Left renal cortex interstitium (tissue), 4 donors: ENCODE results near the gene DPYSL4. TPM values are rescaled to one million over a fixed set of nuclear protein-coding genes. Genes with fewer than 3 reads are reported as not detected.

ENCODE experiments used
- DNase-seq, 4 donors: peaks; one replicate each; pipeline ENCODE4 v3.0.0-alpha.2; 2013; ENCODE audit warnings: low read depth in 4 of 4, low spot score in 2 of 4, missing footprints in 1 of 4
- polyA plus RNA-seq, 4 donors: library from polyadenylated mRNA; unstranded; fragments of 120-200 nt; gene quantifications; one replicate each; pipeline ENCODE4 v1.2.1, GENCODE V29; 2013; ENCODE audit not compliant: insufficient read length in 4 of 4

Gene DPYSL4
- polyA plus RNA-seq, 4 donors, result 14.2 to 22.3 (median 21.4) TPM

DNA sequence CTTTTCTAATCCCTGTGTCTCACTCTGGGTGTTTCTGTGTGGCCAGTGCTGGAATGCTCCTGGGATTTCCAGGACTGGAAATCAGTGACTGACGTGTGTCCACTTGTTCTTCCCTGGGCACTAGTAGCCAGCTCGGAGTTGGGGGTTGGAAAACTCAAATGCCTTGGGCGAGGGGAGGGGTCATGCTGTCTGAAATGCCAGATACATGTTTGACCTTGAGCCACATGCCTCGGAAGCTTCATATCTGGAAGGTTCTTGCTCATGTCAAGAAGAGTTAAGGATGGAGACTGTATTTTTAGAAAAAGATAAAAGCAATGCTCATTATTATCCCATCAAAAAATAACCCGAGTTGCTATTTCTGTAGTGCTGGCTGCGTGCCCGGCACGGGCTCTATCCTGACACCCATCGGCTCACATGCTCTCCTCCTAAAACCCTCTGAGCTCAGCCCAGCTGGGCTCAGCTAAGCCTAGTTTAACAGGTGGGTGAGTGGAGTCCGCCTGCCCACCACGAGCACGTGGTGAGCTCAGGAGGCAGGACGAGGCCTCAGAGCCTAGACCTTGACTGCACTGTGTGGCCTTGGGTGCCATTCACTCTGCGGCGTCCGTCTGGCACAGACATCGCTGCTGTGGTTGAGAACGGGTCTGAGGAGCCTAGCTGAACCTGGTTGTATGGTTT, 6.4 kb downstream of the DPYSL4 start:
- DNase-seq, result no peak

- no peak for DNase-seq
Observed at GRCh38 chr10:132193907-132194552, 7.3 kb downstream of the DPYSL4 start.

GRCh38 chr10:132194726-132195125, 8.0 kb downstream of the DPYSL4 start:
- DNase-seq, result no peak

DNA sequence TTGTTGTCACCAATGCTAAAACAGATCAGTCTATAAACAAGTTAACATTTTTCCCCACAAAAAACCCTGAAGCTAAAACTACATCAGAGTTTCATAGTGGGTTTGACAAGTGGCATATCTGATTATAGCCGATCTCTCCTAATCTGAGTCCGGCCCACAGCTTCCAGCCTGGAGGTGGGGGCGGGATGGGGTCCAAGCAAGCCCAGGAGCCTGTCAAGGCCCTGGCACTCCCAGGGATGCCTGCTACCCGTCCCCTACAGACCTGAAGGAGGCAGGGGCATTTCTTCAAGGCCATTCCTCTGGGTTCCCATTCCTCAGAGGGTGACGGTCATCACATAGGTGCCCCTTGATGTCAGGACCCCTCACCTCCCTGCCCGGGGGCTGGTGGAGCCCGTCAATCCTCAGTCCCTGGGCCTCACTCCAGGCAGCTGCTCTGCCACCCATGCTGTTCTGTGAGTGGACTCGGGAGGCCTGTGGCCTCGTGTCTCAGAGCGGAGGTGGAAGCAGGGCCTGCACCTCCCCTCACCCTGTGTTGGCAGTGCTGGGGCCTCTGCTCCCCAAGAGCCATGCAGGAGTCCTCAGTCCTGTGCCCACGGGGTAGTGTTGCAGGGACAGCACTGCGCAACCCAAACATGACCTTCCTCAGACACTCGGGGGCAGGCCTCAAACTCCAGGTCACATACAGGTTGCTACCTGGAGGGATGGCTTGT, 8.8 kb downstream of the DPYSL4 start:
- no peak for DNase-seq

- no peak for DNase-seq
Observed at GRCh38 chr10:132196178-132197113, 9.7 kb downstream of the DPYSL4 start.

- DNase-seq, result no peak
Observed at GRCh38 chr10:132197271-132198067, 10.7 kb downstream of the DPYSL4 start.

GRCh38 chr10:132198068-132198370, 11.3 kb downstream of the DPYSL4 start:
- DNase-seq, result no peak

DNA sequence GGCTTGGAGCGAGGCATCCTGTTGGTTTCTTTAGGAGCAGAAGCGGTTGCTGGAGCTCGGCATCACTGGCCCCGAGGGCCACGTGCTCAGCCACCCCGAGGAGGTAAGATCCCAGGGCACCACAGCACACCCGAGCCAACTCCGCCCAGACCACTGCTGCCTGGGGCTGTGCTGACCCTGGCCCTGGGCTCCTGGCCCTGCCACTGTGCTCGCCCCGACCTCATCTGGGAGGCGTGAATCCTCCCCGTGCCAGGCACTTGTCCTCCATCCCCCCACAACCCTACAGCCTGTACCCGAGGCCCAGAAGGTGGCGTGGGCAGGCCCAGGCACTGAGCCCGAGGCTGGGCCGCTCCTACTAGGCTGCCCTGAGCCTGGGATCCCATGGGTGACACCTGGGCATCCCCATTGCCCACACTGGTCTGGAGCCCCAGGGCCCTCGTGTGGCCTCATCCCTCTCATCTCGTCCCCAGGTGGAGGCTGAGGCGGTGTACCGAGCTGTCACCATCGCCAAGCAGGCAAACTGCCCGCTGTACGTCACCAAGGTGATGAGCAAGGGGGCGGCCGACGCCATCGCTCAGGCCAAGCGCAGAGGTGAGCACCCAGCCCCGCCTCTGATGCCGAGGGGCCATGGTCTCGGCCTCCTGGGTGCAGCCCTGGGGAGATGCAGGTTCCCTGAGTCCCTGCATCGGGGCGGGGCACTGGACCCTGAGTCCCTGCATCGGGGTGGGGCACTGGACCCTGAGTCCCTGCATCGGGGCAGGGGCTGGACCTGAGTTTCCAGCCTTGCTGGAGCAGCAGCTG, 11.8 kb downstream of the DPYSL4 start:
- DNase-seq, result no peak

- DNase-seq, result no peak
Observed at GRCh38 chr10:132199268-132199853, 12.6 kb downstream of the DPYSL4 start.

- no peak for DNase-seq
Observed at GRCh38 chr10:132199854-132200311, 13.1 kb downstream of the DPYSL4 start.

DNA sequence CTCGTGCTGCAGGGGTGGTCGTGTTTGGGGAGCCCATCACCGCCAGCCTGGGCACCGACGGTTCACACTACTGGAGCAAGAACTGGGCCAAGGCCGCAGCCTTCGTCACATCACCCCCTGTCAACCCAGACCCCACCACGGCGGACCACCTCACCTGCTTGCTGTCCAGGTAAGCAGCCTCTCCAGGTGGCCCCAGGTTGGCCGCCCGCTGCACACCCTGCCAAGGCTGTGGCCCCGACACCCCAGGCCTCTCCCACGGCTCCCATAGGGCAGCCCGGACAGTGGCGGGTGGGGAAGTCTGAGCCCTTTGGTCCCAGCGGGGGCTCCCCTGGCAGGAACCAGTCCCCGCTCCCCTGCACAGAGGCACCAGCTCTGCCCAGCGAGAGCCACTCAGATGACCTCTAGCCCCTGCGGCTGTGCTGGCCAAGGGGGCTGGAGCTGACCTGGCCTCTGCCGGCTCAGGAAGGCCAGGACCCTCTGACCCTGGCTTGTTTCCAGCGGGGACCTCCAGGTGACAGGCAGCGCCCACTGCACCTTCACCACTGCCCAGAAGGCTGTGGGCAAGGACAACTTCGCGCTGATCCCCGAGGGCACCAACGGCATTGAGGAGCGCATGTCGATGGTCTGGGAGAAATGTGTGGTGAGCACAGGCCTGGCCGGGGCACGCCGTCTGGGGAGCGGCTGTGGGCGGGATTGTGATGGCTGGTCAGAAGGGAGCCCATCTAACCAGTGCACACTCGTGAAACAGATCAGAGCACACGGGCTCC, 13.8 kb downstream of the DPYSL4 start:
- DNase-seq, result no peak

DNA sequence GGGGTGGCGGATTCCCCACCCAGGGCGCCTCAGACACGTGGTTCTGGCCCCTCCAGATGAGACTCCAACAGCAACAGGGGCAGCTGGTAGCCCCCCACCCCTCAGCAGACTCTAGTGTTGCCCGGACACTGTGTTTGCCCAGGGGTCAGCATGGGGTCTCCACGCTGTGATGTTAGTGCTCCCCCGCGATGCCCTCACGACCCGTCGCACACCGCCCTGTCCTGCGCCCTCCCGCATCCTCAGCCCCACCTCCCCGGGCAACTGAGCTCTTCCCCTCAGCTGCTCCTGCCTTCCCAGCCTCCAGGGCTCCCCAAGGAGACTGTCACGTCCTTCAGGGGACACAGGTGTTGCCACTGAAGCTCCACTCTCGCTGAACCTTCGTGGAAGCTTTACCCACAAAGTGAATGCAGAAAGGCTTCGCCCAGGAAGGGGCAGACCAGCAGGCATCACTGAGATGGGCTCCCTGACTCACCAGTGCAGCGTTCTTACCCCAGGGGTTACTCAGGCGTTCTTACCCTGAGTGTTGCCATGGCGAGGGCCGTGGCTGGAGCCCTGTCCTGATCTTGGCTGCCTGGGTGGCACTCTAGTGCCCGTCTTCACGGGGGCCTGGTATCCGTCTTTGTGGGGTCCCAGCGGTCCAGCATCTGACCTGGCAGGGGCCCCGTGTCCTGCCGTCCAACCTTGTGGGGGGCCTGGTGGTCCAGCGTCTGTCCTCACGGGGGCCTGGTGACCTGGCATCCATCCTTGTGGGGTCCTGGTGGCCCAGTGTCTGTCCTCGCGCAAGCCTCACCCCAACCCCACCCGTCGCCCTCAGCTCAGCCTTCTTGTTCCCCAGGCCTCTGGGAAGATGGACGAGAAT, 14.6 kb downstream of the DPYSL4 start:
- DNase-seq, result no peak

- DNase-seq, result no peak
Observed at GRCh38 chr10:132202070-132202970, 15.6 kb downstream of the DPYSL4 start.

DNA sequence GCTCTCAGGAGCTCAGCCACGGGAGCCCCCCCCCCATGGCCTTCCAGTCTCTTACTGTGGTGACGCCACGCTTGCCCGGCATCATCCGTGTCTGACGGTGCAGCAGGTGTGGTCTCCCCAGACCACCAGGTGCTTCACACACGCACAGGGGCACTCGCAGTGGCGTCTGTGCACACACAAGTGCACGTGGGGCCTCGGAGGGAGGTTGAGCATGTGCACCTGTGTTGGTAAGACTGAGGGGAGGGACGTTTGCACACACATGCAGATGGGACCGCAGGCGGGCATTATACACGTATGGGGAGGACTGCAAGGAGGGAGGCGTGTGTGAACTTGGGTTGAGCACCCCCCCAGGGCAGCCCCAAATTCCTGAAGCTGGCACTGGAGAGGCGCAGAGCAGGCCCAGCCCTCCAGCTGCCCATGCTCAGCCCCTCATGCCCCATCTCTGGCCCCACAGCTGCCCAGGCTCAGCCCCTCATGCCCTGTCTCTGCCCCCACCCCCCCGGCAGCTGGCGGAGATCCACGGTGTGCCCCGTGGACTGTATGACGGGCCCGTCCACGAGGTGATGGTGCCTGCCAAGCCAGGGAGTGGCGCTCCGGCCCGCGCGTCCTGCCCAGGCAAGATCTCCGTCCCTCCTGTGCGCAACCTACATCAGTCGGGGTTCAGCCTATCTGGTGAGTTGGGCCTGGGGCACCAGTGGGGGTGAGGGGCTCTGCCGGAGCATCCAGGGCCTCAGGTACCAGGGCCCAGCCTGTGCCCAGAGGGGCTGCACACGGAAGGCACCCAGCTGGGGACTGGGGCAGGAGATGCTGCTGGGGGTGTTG, 16.7 kb downstream of the DPYSL4 start:
- DNase-seq, result no peak

GRCh38 chr10:132204078-132204780, 17.5 kb downstream of the DPYSL4 start:
- DNase-seq, result no peak
